CD14-positive monocyte (primary cell): ENCODE data around the gene BAG5. TPM values are rescaled to one million over a fixed set of nuclear protein-coding genes. Genes with fewer than 3 reads are reported as not detected.
A peak's percentile ranks its signal among the peaks of the same experiment; 100 is the strongest.

ENCODE experiments used
- DNase-seq, 3 donors: peaks; one replicate each; pipeline ENCODE4 v3.0.0-alpha.2; 2011 to 2022
- H2AFZ ChIP-seq: 2 replicates; pipeline ENCODE4 v1.6.0; 2012; ENCODE audit warnings: mild to moderate bottlenecking, low read depth, low read length, inconsistent platforms; ENCODE audit not compliant: insufficient read depth, poor library complexity, severe bottlenecking
- H3K27ac ChIP-seq, 2 donors: 1 replicate in 1 of 2; 2 replicates in 1 of 2; pipeline ENCODE4 v1.5.1; 2012 to 2013; ENCODE audit warnings: low read length in 2 of 2, control low read depth in 1 of 2, inconsistent platforms in 1 of 2, low read depth in 1 of 2, mild to moderate bottlenecking in 1 of 2
- H3K27me3 ChIP-seq, 2 donors: one replicate each; pipeline versions ENCODE4 v1.6.0 to v1.6.1; 2011 to 2013; ENCODE audit warnings: low read length in 2 of 2; ENCODE audit not compliant: control insufficient read depth in 2 of 2, insufficient read depth in 2 of 2
- H3K36me3 ChIP-seq, 2 donors: replicated peaks in 1 of 2; 1 replicate in 1 of 2; 2 replicates in 1 of 2; pipeline versions ENCODE4 v1.5.1 to v1.6.1; 2012 to 2013; ENCODE audit warnings: low read length in 2 of 2, control low read depth in 1 of 2, inconsistent platforms in 1 of 2, mild to moderate bottlenecking in 1 of 2; ENCODE audit not compliant: insufficient read depth in 2 of 2, control insufficient read depth in 1 of 2
- H3K4me1 ChIP-seq, 2 donors: 1 replicate in 1 of 2; 2 replicates in 1 of 2; pipeline versions ENCODE4 v1.5.1 to v1.6.1; 2012 to 2013; ENCODE audit warnings: low read length in 2 of 2, control low read depth in 1 of 2, inconsistent platforms in 1 of 2, mild to moderate bottlenecking in 1 of 2, moderate library complexity in 1 of 2; ENCODE audit not compliant: insufficient read depth in 2 of 2, control insufficient read depth in 1 of 2
- H3K4me2 ChIP-seq: replicated peaks from 2 replicates; pipeline ENCODE3; 2012; ENCODE audit warnings: low read length, moderate library complexity, mild to moderate bottlenecking; ENCODE audit not compliant: poor library complexity, severe bottlenecking; ENCODE audit errors: extremely low read depth
- H3K4me3 ChIP-seq, 3 experiments: fragments of 200-600 bp in 1 of 3; sonication (generic) in 1 of 3; replicated peaks in 1 of 3; 1 replicate in 2 of 3; 2 replicates in 1 of 3; pipeline ENCODE4 v1.5.1; 2011 to 2013; ENCODE audit warnings: low read length in 3 of 3, mild to moderate bottlenecking in 3 of 3, control low read depth in 2 of 3, low read depth in 2 of 3, inconsistent platforms in 1 of 3, moderate library complexity in 1 of 3
- H3K79me2 ChIP-seq: 2 replicates; pipeline ENCODE4 v1.6.0; 2012; ENCODE audit warnings: mild to moderate bottlenecking, control low read depth, inconsistent platforms, low read length, moderate library complexity; ENCODE audit not compliant: insufficient read depth
- H3K9ac ChIP-seq: 2 replicates; pipeline ENCODE4 v1.6.0; 2017; ENCODE audit warnings: low read length, mild to moderate bottlenecking; ENCODE audit not compliant: insufficient read depth, poor library complexity, severe bottlenecking
- H3K9me3 ChIP-seq, 2 donors: replicated peaks in 1 of 2; 1 replicate in 1 of 2; 2 replicates in 1 of 2; pipeline versions ENCODE4 v1.5.1 to v1.6.1; 2012 to 2013; ENCODE audit warnings: low read length in 2 of 2, control low read depth in 1 of 2; ENCODE audit not compliant: control insufficient read depth in 1 of 2, insufficient read depth in 1 of 2
- H4K20me1 ChIP-seq: 2 replicates; pipeline ENCODE4 v1.6.0; 2012; ENCODE audit warnings: mild to moderate bottlenecking, low read length, control low read depth, moderate library complexity; ENCODE audit not compliant: insufficient read depth
- H3K27ac Mint-ChIP-seq, 7 donors: one replicate each; pipeline ENCODE4 v1.8.0; 2020; ENCODE audit warnings: mild to moderate bottlenecking in 7 of 7, mixed read lengths in 7 of 7, moderate library complexity in 6 of 7, inconsistent platforms in 2 of 7
- H3K27me3 Mint-ChIP-seq, 3 donors: one replicate each; pipeline ENCODE4 v1.8.0; 2021 to 2022; ENCODE audit warnings: low read depth in 3 of 3, mild to moderate bottlenecking in 3 of 3, mixed read lengths in 3 of 3, moderate library complexity in 3 of 3, inconsistent platforms in 1 of 3
- H3K36me3 Mint-ChIP-seq, 2 donors: one replicate each; pipeline ENCODE4 v1.8.0; 2020; ENCODE audit warnings: mixed read lengths in 2 of 2, inconsistent platforms in 1 of 2, mild to moderate bottlenecking in 1 of 2
- H3K4me1 Mint-ChIP-seq: one replicate; pipeline ENCODE4 v1.8.0; 2020; ENCODE audit warnings: mild to moderate bottlenecking, mixed read lengths
- H3K4me3 Mint-ChIP-seq, 2 donors: one replicate each; pipeline ENCODE4 v1.8.0; 2020; ENCODE audit warnings: mild to moderate bottlenecking in 2 of 2, mixed read lengths in 2 of 2, moderate library complexity in 1 of 2
- H3K9me3 Mint-ChIP-seq, 7 donors: one replicate each; pipeline ENCODE4 v1.8.0; 2020 to 2022; ENCODE audit warnings: mixed read lengths in 7 of 7, mild to moderate bottlenecking in 6 of 7, moderate library complexity in 6 of 7, inconsistent platforms in 2 of 7
- CTCF ChIP-seq: fragments of 200-600 bp; IDR thresholded peaks from one replicate; pipeline ENCODE4 v1.8.0; 2022; ENCODE audit warnings: antibody characterized with exemption, mild to moderate bottlenecking
- WGBS: methylation state at CpG from one replicate; pipeline ENCODE4 v1.1.5; 2013; ENCODE audit warnings: missing lambda C conversion rate; ENCODE audit not compliant: insufficient coverage; 5-methylcytosine and 5-hydroxymethylcytosine counted together
- intact Hi-C, 2 donors: fragments of 100-400 bp; cut with micrococcal nuclease; formaldehyde crosslinking; loops; one replicate each; pipeline versions ENCODE4 v1.15.0 to v1.15.1; 2023
- polyA plus RNA-seq, 3 donors: library from polyadenylated mRNA; depleted of rRNA in 1 of 3; unstranded in 2 of 3; stranded (reverse) in 1 of 3; fragments of 300-500 nt in 2 of 3; fragments of >200 nt in 1 of 3; fragmentation: Illumina TruSeq in 2 of 3; gene quantifications; 1 replicate in 2 of 3; 2 replicates in 1 of 3; pipeline ENCODE4 v1.2.3, GENCODE V29; 2012 to 2021

The BAG5 gene
- polyA plus RNA-seq, 3 donors: 4.7 to 33.1 (median 30.1) TPM

GRCh38 chr14:103607822-103608221 is 45.4 kb upstream of the BAG5 start:
- H3K9me3 Mint-ChIP-seq: peaks cover 11 to 31% (median 26%) of the 10 kb centered on the region in 7 donors
- Histone ChIP-seq H3K9ac (peak overlapping the region; percentile 37), H3K9me3 (peaks cover 10 to 19% of the 10 kb centered on the region in 2 donors), H4K20me1 (no peaks in the 10 kb centered on the region), H3K27ac (no peak overlapping the region), H3K4me1 (peaks cover 23 to 25% of the 10 kb centered on the region in 2 donors), H3K79me2 (no peaks in the 10 kb centered on the region), H3K27me3 (peaks cover 0 to 19% of the 10 kb centered on the region in 2 donors), H3K4me2 (peak overlapping the region; percentile 73), H2AFZ (peak overlapping the region; percentile 55), H3K4me3 (peak overlapping the region in 1 of 3 experiments; percentile 70), H3K36me3 (no peaks in the 10 kb centered on the region)
- peak overlapping the region; percentile 71 to 95 for H3K4me3 Mint-ChIP-seq
- intact Hi-C loops: no loop called here
- 6% methylated on average over 9 of the region's 15 CpGs for WGBS
- H3K4me1 Mint-ChIP-seq: peaks cover 37% of the 10 kb centered on the region
- no peak for TF ChIP-seq CTCF
- peaks cover 4 to 11% of the 10 kb centered on the region in 2 donors for H3K36me3 Mint-ChIP-seq
- peaks cover 20 to 53% (median 36%) of the 10 kb centered on the region in 3 donors for H3K27me3 Mint-ChIP-seq
- peak overlapping the region in 3 of 7 donors; percentile 26 to 41 (median 28) for H3K27ac Mint-ChIP-seq
- no peak for DNase-seq

- peaks cover 4 to 11% of the 10 kb centered on the region in 2 donors for H3K36me3 Mint-ChIP-seq
- no peaks in the 10 kb centered on the region for H3K79me2 ChIP-seq
- no peaks in the 10 kb centered on the region for H3K36me3 ChIP-seq
- H3K27ac ChIP-seq: no peak overlapping the region
- peaks cover 40% of the 10 kb centered on the region for H3K4me1 Mint-ChIP-seq
- H3K9me3 ChIP-seq: peaks cover 10 to 19% of the 10 kb centered on the region in 2 donors
- peaks cover 0 to 19% of the 10 kb centered on the region in 2 donors for H3K27me3 ChIP-seq
- peak overlapping the region; percentile 73 for H3K4me2 ChIP-seq
- 1% methylated on average over 25 of the region's 25 CpGs for WGBS
- H3K4me3 Mint-ChIP-seq: peak overlapping the region; percentile 71 to 95
- H3K4me1 ChIP-seq: peaks cover 23 to 25% of the 10 kb centered on the region in 2 donors
- H3K9me3 Mint-ChIP-seq: peaks cover 11 to 31% (median 25%) of the 10 kb centered on the region in 7 donors
- H3K27me3 Mint-ChIP-seq: peaks cover 17 to 53% (median 36%) of the 10 kb centered on the region in 3 donors
- no peak for TF ChIP-seq CTCF
- H4K20me1 ChIP-seq: no peaks in the 10 kb centered on the region
- H2AFZ ChIP-seq: peak overlapping the region; percentile 55
- peak overlapping the region; percentile 1 to 70 (median 26) for H3K4me3 ChIP-seq
- intact Hi-C loops: no loop called here
- DNase-seq: peak; percentile 47 to 65 (median 52)
- peak overlapping the region in 5 of 7 donors; percentile 2 to 81 (median 11) for H3K27ac Mint-ChIP-seq
- H3K9ac ChIP-seq: peak overlapping the region; percentile 37
Observed at GRCh38 chr14:103606963-103607668, 44.7 kb upstream of the BAG5 start.
